ENCODE data around the gene PEX11A. TPM values are rescaled to one million over a fixed set of nuclear protein-coding genes. Genes with fewer than 3 reads are reported as not detected.

PEX11A gene
- total RNA-seq, 1 experiment from 2014 or later: 2.7 TPM

- no peak for DNase-seq (ENCODE audit: low spot score)
- H3K36me3 ChIP-seq (ENCODE audit: insufficient read depth, low read length, poor library complexity, severe bottlenecking): no peaks in the 10 kb centered on the region
- no peaks in the 10 kb centered on the region for H3K4me1 ChIP-seq (ENCODE audit: insufficient read depth, low read length, poor library complexity, severe bottlenecking)
- POLR2A ChIA-PET (ENCODE audit: low non-redundant PET): interaction anchor here (0.7 kb wide), 1 partner anchor 10 kb away, joined by 12 read pairs; no protein-coding TSS in a partner anchor
- no peaks in the 10 kb centered on the region for H3K9me3 ChIP-seq (ENCODE audit: low read depth, low read length, poor library complexity, severe bottlenecking)
- no peak overlapping the region for H3K4me3 ChIP-seq (ENCODE audit: low read depth, low read length, poor library complexity, severe bottlenecking)
- no peak overlapping the region for H3K27ac ChIP-seq (ENCODE audit: low read depth, low read length, poor library complexity, severe bottlenecking)
- BruUV-seq (replicated peaks): no TSS peak
- CTCF ChIA-PET: no interaction called here
- H3K27me3 ChIP-seq (replicated peaks; ENCODE audit: insufficient read depth, low read depth, low read length, poor library complexity): no peaks in the 10 kb centered on the region
- TF ChIP-seq, protein P1, sequence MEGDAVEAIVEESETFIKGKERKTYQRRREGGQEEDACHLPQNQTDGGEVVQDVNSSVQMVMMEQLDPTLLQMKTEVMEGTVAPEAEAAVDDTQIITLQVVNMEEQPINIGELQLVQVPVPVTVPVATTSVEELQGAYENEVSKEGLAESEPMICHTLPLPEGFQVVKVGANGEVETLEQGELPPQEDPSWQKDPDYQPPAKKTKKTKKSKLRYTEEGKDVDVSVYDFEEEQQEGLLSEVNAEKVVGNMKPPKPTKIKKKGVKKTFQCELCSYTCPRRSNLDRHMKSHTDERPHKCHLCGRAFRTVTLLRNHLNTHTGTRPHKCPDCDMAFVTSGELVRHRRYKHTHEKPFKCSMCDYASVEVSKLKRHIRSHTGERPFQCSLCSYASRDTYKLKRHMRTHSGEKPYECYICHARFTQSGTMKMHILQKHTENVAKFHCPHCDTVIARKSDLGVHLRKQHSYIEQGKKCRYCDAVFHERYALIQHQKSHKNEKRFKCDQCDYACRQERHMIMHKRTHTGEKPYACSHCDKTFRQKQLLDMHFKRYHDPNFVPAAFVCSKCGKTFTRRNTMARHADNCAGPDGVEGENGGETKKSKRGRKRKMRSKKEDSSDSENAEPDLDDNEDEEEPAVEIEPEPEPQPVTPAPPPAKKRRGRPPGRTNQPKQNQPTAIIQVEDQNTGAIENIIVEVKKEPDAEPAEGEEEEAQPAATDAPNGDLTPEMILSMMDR (conservative IDR thresholded peaks at IDR 0.05; ENCODE audit: low read depth, low read length): no peak
- no peak for TF ChIP-seq EZH2 (IDR thresholded peaks at IDR 0.05; ENCODE audit: borderline replicate concordance, low read depth, low read length, poor library complexity, severe bottlenecking)
- intact Hi-C loops (cut with micrococcal nuclease; ENCODE audit: unreplicated experiment): no loop called here
Measured at GRCh38 chr15:89674526-89674925, 16.0 kb downstream of the PEX11A start.

DNA sequence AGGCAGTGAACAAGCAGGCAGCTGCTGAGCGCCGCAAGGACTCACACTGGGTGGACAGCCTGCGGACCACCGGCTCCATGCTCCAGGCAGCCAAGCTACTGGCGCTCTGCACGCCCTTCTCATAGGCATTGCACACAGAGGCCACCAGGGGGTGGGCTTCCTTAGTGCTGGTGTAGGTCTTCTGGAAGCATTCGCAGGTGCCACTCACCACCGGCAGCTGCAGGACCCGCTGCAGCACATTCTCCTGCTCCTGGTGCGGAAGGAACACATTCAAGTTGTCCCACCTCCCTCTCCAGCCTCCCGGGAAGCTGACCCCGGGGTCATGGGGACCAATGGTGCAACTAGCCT is 17.4 kb downstream of the PEX11A start:
- intact Hi-C loops (cut with micrococcal nuclease; ENCODE audit: unreplicated experiment): no loop called here
- no TSS peak for BruUV-seq (replicated peaks)
- Histone ChIP-seq H3K4me1 (ENCODE audit: insufficient read depth, low read length, poor library complexity, severe bottlenecking) (no peaks in the 10 kb centered on the region), H3K27me3 (replicated peaks; ENCODE audit: insufficient read depth, low read depth, low read length, poor library complexity) (no peaks in the 10 kb centered on the region), H3K27ac (ENCODE audit: low read depth, low read length, poor library complexity, severe bottlenecking) (no peak overlapping the region), H3K4me3 (ENCODE audit: low read depth, low read length, poor library complexity, severe bottlenecking) (no peak overlapping the region), H3K9me3 (ENCODE audit: low read depth, low read length, poor library complexity, severe bottlenecking) (no peaks in the 10 kb centered on the region), H3K36me3 (ENCODE audit: insufficient read depth, low read length, poor library complexity, severe bottlenecking) (no peaks in the 10 kb centered on the region)
- DNase-seq (ENCODE audit: low spot score): peak; percentile 69
- ChIA-PET POLR2A (ENCODE audit: low non-redundant PET) (no interaction called here), CTCF (interaction anchor here (0.5 to 1.1 kb wide), 3 partner anchors 9 to 415 kb away, joined by 3 read pairs; no protein-coding TSS in a partner anchor)
- TF ChIP-seq, protein P1 (conservative IDR thresholded peaks at IDR 0.05; ENCODE audit: low read depth, low read length): peak; percentile 76
- TF ChIP-seq EZH2 (IDR thresholded peaks at IDR 0.05; ENCODE audit: borderline replicate concordance, low read depth, low read length, poor library complexity, severe bottlenecking): no peak

DNA sequence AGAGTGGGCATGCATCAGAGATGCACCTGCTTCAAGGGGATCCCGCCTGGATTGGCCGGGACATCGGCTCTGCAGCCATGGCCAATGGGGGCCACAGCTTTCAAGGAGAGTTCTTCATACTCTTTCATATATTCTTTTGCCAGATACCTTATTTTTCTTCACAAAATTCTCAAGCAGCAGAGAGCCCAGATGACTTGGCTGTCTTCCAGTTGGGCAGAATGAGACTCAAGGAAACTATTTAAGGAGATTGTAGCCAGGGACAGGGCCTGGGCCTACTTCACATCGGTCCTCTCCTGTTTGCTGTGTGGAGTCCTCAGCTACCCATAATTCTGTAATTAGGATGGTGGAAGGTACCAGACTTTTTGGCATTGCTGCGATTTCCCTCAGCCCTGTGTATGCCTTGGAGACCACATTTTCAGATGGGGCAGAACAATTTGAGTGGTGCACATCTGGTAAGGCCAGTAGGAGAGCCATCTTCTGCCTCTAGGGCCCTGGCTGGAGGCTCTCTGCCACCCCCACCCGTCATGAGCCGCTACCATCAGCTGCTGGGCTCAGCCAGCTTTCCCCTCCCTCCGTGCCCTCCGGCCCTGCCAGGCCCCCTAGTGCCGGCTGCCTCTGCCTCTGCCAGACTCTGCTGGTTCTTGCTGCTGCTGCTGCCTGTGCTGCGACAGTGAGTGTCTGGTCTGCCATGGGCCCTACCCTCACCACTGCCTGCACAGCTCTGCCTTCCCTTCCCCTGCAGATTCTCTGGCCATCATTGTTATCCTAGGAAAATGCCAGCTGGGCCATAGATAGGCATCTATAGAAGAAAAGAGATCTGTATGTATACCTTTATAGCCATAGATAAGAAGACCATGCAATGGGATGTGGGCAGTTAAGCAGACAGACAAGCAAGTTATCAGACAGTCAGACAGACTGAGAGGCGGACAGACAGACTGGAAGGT is 18.1 kb downstream of the PEX11A start:
- Histone ChIP-seq H3K9me3 (ENCODE audit: low read depth, low read length, poor library complexity, severe bottlenecking) (no peaks in the 10 kb centered on the region), H3K27ac (ENCODE audit: low read depth, low read length, poor library complexity, severe bottlenecking) (no peak overlapping the region), H3K4me1 (ENCODE audit: insufficient read depth, low read length, poor library complexity, severe bottlenecking) (no peaks in the 10 kb centered on the region), H3K36me3 (ENCODE audit: insufficient read depth, low read length, poor library complexity, severe bottlenecking) (no peaks in the 10 kb centered on the region), H3K4me3 (ENCODE audit: low read depth, low read length, poor library complexity, severe bottlenecking) (no peak overlapping the region), H3K27me3 (replicated peaks; ENCODE audit: insufficient read depth, low read depth, low read length, poor library complexity) (no peaks in the 10 kb centered on the region)
- TF ChIP-seq, protein P1 (conservative IDR thresholded peaks at IDR 0.05; ENCODE audit: low read depth, low read length): no peak
- no peak for TF ChIP-seq EZH2 (IDR thresholded peaks at IDR 0.05; ENCODE audit: borderline replicate concordance, low read depth, low read length, poor library complexity, severe bottlenecking)
- POLR2A ChIA-PET (ENCODE audit: low non-redundant PET): no interaction called here
- CTCF ChIA-PET: interaction anchor here (0.5 to 1.1 kb wide), 3 partner anchors 8 to 415 kb away, joined by 3 read pairs; no protein-coding TSS in a partner anchor
- intact Hi-C loops (cut with micrococcal nuclease; ENCODE audit: unreplicated experiment): no loop called here
- no TSS peak for BruUV-seq (replicated peaks)
- DNase-seq (ENCODE audit: low spot score): no peak

All from A673 (cell line).